ENCODE measurements around the gene ZNF628. TPM values are rescaled to one million over a fixed set of nuclear protein-coding genes. Genes with fewer than 3 reads are reported as not detected.

Gene ZNF628
- total and polyA plus RNA-seq, 7 donors = 1.4 to 15.0 (median 2.5) TPM

DNA sequence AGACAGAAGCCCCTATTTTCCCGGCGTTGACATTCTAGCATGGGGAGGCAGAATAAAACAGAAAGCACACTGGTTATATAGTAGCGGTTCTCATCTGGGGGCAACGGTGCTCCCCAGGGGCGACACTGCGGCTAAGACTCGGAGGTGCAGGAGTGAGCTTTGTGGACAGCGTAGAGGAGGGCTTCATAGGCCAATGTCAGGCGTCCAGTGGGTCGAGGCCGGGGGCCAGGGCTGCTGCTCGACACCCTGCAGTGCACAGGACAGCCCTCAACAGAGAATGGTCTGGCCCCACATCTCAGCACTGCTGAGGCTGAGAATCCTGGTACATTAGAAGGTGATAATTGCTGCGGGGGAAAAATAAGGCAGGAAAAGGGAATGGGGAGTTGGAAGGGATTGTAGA, 1.5 kb downstream of the ZNF628 start:
- DNase-seq = no peak
- TF ChIP-seq POLR2A (IDR thresholded peaks at IDR 0.05) (no peak), CTCF (IDR thresholded peaks at IDR 0.05) (no peak), POLR2AphosphoS5 (IDR thresholded peaks at IDR 0.05) (no peak), EP300 (IDR thresholded peaks at IDR 0.05) (no peak)
- Histone ChIP-seq H3K4me1 (peaks cover 3 to 20% (median 18%) of the 10 kb centered on the region in 4 donors), H3K4me3 (no peak overlapping the region), H3K27ac (peak overlapping the region in 2 of 4 donors; percentile 91 to 95), H3K9me3 (no peaks in the 10 kb centered on the region), H3K27me3 (no peaks in the 10 kb centered on the region), H3K36me3 (peaks cover 0 to 18% (median 8%) of the 10 kb centered on the region in 4 donors)
- intact Hi-C loops (cut with DNase I) = no loop called here
- 92 to 93% methylated on average over 13 of the region's 13 CpGs for WGBS, 2 donors

GRCh38 chr19:55478364-55478763, 1.9 kb downstream of the ZNF628 start:
- Histone ChIP-seq H3K4me3 (no peak overlapping the region), H3K27me3 (no peaks in the 10 kb centered on the region)
- intact Hi-C loops (cut with DNase I) = no loop called here

DNA sequence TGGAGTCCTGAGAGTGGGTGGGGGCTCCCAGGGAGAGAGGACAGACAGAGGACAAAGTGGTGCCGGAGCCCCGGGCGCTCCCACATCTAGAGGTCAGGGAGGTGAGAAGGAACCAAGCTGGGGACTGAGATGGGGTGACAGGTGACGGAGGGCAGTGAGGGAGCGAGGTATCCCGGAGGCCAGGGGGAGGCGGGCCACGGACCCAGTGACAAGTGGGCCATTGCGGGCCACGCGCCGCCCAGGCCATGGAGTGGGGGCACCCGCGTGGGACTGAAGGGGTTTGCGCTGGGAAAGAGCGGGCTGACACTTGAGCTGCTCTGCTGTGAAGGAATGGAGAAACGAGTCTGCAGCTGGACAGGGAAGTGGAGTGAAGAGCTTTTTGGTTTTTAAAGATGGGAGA, 2.6 kb downstream of the ZNF628 start:
- no peak for DNase-seq
- 89 to 93% methylated on average over 17 of the region's 17 CpGs for WGBS, 2 donors
- intact Hi-C loops (cut with DNase I) = no loop called here

More at GRCh38 chr19:55478364-55478763, 1.9 kb downstream of the ZNF628 start:
- Histone ChIP-seq H3K27ac (no peak overlapping the region), H3K9me3 (no peaks in the 10 kb centered on the region), H3K4me1 (peaks cover 3 to 20% (median 18%) of the 10 kb centered on the region in 4 donors), H3K36me3 (peaks cover 0 to 23% (median 12%) of the 10 kb centered on the region in 4 donors)
- 93 to 94% methylated on average over 12 of the region's 12 CpGs for WGBS, 2 donors
- TF ChIP-seq CTCF (IDR thresholded peaks at IDR 0.05) = no peak
- TF ChIP-seq POLR2AphosphoS5 (IDR thresholded peaks at IDR 0.05) = no peak
- no peak for TF ChIP-seq POLR2A (IDR thresholded peaks at IDR 0.05)
- DNase-seq = no peak

DNA sequence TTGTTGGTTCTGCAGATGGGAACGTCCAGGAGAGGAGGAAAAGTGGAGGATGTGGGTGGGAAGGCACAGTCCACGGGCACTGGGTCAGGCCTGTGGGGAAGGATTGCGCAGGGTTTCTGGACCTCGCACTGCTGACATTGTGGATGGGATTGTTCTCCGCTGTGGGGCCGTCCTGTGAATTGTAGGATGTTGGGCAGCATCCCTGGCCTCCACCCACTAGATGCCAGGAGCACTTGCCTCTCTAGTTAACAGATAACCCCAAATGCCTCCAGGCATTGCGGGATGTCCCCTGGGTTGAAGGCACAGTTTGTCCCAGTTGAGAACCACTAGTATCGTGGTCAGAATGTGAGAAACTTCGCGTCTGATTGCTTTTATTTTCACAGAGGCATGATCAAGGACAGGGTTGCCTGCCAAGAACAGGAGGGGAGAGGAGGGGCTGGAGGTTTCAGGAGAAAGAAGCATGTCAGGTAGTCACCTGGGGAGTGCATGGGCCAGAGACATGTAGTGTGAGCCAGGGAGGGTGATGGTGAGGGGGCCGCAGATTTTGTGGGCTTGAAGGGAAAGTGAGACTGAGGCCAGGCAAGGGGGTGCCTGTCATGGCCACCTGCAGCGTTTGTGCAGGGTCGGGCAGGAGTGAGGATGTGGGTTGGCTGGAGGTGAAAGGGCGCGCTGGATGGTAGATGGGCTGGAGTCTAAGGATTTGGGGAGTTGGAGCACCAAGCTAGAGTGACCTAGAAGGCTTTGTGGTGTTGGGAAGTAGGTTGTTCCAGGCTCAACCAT, 3.2 kb downstream of the ZNF628 start:
- DNase-seq = no peak
- no peaks in the 10 kb centered on the region for H3K9me3 ChIP-seq
- intact Hi-C loops (cut with DNase I) = no loop called here
- no peaks in the 10 kb centered on the region for H3K27me3 ChIP-seq
- TF ChIP-seq POLR2A (IDR thresholded peaks at IDR 0.05) (no peak), POLR2AphosphoS5 (IDR thresholded peaks at IDR 0.05) (no peak), EP300 (IDR thresholded peaks at IDR 0.05) (no peak), CTCF (IDR thresholded peaks at IDR 0.05) (no peak)
- WGBS, 2 donors = 72 to 80% methylated on average over 15 of the region's 15 CpGs
- H3K4me3 ChIP-seq = no peak overlapping the region
- H3K36me3 ChIP-seq = peaks cover 0 to 24% (median 14%) of the 10 kb centered on the region in 4 donors
- no peak overlapping the region for H3K27ac ChIP-seq
- H3K4me1 ChIP-seq = peaks cover 3 to 30% (median 26%) of the 10 kb centered on the region in 4 donors

More for the DNA sequence above, 2.6 kb downstream of the ZNF628 start:
- Histone ChIP-seq H3K27ac (no peak overlapping the region), H3K4me3 (no peak overlapping the region), H3K36me3 (peaks cover 0 to 24% (median 14%) of the 10 kb centered on the region in 4 donors), H3K27me3 (no peaks in the 10 kb centered on the region), H3K4me1 (peaks cover 3 to 24% (median 21%) of the 10 kb centered on the region in 4 donors), H3K9me3 (no peaks in the 10 kb centered on the region)
- TF ChIP-seq POLR2A (IDR thresholded peaks at IDR 0.05) (no peak), POLR2AphosphoS5 (IDR thresholded peaks at IDR 0.05) (no peak), EP300 (IDR thresholded peaks at IDR 0.05) (no peak), CTCF (IDR thresholded peaks at IDR 0.05) (no peak)
